ENCODE data around the gene TENM3. TPM values are rescaled to one million over a fixed set of nuclear protein-coding genes. Genes with fewer than 3 reads are reported as not detected.

Gene TENM3
- total RNA-seq, 1 experiment from 2014 or later: 71.0 TPM

- ChIA-PET POLR2A (no interaction called here), CTCF (no interaction called here)
- peaks cover 22% of the 10 kb centered on the region for H3K4me1 Mint-ChIP-seq
Measured at GRCh38 chr4:182292612-182293011, 49.4 kb downstream of the TENM3 start.

More at GRCh38 chr4:182292612-182293011, 49.4 kb downstream of the TENM3 start:
- peaks cover 4% of the 10 kb centered on the region for H3K9me3 Mint-ChIP-seq
- DNase-seq (ENCODE audit: low spot score): no peak
- H3K27me3 Mint-ChIP-seq (ENCODE audit: low read depth): no peaks in the 10 kb centered on the region
- H3K36me3 Mint-ChIP-seq: peaks cover 3% of the 10 kb centered on the region; the same call in 1 of the 2 replicates
- no peak overlapping the region for H3K27ac Mint-ChIP-seq
- TF ChIP-seq ARID4B (CRISPR knock-in tag; IDR thresholded peaks at IDR 0.05; ENCODE audit: borderline replicate concordance) (no peak), ESRRA (CRISPR knock-in tag; IDR thresholded peaks at IDR 0.05; ENCODE audit: borderline replicate concordance) (no peak), MLX (CRISPR knock-in tag; IDR thresholded peaks at IDR 0.05) (no peak), ZBTB21 (CRISPR knock-in tag; IDR thresholded peaks at IDR 0.05; ENCODE audit: borderline replicate concordance) (no peak), PRRX2 (CRISPR knock-in tag; IDR thresholded peaks at IDR 0.05) (no peak), MYBL2 (CRISPR knock-in tag; IDR thresholded peaks at IDR 0.05) (no peak), MAX (CRISPR knock-in tag; IDR thresholded peaks at IDR 0.05) (no peak), ZNF317 (CRISPR knock-in tag; IDR thresholded peaks at IDR 0.05; ENCODE audit: borderline replicate concordance, low read depth) (no peak), CREB1 (CRISPR knock-in tag; IDR thresholded peaks at IDR 0.05) (no peak), PRDM15 (CRISPR knock-in tag; IDR thresholded peaks at IDR 0.05) (no peak)
- TF ChIP-seq, protein P1, sequence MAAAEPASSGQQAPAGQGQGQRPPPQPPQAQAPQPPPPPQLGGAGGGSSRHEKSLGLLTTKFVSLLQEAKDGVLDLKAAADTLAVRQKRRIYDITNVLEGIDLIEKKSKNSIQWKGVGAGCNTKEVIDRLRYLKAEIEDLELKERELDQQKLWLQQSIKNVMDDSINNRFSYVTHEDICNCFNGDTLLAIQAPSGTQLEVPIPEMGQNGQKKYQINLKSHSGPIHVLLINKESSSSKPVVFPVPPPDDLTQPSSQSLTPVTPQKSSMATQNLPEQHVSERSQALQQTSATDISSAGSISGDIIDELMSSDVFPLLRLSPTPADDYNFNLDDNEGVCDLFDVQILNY (CRISPR knock-in tag; IDR thresholded peaks at IDR 0.05): no peak
- ATAC-seq: no peak
- H3K4me3 Mint-ChIP-seq: no peak overlapping the region
